NCI-H345 treated with DMSO at 0.1 percent for 48 hours (cell line): Measurements from ENCODE around the gene ANKRD23.
"Not testable (repeated sequence)": the region's sequence is repeated elsewhere in the genome, so short reads cannot be mapped to it uniquely, and the experiment has no call there.

ENCODE experiments used
- DNase-seq: peaks from one replicate; lab custom pipeline; 2025; ENCODE audit not compliant: unreplicated experiment; lab: John Stamatoyannopoulos, UW

Gene ANKRD23

DNA sequence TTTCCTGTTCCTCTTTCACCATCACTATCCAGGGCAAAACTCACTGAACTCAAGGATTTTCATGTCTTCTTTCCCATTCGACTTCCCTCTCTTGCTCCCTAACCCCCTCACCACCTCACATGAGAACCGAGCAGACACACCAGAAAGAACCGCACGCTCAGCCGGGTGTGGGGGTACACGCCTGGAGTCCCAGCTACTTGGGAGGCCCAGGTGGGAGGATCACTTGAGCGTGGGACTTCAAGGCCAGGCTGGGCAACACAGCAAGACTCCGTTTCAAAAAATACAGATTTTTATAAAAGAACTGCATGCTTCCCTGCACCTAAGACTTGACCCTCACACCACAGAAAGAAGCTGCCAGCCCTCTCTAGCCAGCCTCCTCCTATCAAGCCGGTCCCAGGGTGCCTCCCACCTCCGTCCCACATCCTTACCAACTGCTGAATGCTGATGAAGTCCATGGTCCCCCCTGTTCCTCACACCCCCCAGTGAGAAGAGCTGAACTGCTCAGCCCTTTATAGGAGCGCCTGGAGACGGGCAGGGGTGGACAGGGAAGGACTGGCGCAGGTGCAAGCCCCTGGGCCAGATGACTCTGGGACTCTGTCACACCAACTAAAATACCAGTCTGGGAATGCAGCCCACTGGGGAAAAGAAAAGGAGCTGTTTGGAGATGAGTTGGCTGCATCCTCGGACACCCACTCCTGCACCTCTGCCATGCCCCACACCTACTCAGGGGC, at the start of gene ANKRD23:
TSS of gene ANKRD23 (minus strand) at position 484 of the 731 bp plus-strand sequence. CDS start at position 455, 29 bp downstream.
- DNase-seq: no peak

DNA sequence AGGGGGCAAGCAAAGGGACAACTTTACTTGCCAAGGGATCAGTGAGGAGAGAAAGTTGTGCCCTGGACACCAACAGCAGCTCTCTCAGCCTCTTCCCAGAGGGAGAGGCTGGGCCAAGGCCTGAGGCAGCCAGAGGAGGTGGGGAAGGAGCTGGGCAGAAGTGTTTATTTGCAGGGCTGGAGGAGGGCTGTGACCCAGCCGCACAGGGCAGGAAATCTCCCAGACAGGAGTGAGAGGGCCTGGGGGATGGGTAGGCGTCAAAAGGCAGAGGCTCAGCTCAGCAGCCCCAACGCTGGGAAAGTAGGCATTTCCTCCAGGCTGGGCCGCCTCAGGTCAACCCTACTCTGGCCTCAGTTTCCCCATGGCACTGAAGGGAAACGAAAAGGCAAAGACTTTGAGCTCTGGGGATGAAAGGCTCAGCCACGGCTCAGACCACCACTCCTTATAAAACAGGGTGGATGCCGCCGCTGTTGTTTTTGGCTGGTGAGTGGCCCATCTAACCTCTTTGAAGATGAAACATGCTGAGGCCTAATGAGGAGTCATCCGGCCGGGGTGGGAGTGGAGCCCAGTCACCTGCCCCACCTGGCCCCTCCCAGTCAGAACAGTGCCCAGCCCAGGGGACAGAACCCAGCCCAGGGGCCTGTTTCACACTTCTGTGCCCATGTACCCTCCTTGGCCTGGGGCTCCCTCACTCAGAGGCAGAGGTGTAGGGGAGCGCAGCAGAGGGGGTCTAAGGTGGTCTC, 47.9 kb upstream of the ANKRD23 start:
- DNase-seq: no peak

DNA sequence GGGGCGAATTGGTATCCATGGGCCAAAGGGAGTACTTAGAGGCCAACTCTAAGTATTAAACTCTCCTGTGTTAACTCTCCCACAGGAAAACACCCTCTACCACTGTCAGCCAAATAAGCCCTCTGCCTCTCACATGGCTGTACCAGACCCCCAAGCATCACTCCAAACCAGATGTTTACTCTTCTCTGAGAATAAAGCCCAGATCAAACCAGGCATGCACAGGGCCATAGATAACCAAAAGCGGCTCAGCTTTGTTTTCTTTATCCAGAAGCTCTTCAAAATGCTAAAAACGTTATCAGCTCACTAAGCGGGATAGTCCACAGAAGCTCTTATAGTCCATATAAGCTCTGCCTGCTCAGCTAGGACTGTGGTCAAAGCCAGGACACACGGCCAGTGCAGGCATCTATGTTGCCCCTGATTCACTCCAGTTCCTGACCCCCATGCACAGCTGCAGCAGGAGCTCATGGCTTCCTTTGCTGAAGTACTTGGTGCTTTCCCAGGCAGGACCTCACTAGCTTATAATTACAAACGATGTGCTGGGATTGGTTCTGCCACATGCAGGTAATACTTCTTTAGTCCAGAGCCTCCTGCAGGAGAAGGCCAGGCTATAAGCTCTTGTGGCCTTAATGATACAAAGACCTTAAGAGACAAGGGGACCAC, 47.0 kb upstream of the ANKRD23 start:
- DNase-seq: no peak

DNA sequence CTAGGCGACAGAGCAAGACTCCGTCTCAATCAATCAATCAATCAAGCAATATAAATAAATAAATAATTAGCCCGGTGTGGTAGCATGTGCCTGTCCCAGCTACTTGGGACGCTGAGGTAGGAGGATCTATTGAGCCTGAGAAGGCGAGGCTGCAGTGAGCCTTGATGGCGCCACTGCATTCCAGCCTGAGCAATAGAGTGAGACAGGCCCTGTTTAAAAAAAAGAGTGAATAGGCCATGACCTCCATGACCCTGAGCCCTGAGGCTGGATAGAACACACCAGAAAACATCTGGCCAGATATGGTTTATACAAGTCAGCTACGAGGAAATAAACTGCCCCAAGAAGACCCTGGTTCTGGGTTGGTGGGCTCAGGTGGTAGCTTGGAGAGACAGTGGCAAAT, 46.4 kb upstream of the ANKRD23 start:
- no peak for DNase-seq

DNA sequence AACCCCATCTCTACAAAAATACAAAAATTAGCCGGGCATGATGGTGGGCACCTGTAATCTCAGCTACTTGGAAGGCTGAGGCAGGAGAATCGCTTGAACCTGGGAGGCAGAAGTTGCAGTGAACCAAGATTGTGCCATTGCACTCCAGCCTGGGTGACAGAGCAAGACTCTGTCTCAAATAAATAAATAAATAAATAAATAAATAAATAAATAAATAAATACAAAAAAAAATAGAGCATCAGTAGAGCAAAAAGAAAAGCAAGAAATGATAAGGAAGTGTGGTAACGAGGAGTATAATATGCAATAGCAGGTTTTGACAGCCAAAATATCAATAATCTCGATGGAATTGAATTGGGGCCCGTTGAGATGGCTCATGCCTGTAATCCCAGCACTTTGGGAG, 45.7 kb upstream of the ANKRD23 start:
- DNase-seq: not testable (repeated sequence)

DNA sequence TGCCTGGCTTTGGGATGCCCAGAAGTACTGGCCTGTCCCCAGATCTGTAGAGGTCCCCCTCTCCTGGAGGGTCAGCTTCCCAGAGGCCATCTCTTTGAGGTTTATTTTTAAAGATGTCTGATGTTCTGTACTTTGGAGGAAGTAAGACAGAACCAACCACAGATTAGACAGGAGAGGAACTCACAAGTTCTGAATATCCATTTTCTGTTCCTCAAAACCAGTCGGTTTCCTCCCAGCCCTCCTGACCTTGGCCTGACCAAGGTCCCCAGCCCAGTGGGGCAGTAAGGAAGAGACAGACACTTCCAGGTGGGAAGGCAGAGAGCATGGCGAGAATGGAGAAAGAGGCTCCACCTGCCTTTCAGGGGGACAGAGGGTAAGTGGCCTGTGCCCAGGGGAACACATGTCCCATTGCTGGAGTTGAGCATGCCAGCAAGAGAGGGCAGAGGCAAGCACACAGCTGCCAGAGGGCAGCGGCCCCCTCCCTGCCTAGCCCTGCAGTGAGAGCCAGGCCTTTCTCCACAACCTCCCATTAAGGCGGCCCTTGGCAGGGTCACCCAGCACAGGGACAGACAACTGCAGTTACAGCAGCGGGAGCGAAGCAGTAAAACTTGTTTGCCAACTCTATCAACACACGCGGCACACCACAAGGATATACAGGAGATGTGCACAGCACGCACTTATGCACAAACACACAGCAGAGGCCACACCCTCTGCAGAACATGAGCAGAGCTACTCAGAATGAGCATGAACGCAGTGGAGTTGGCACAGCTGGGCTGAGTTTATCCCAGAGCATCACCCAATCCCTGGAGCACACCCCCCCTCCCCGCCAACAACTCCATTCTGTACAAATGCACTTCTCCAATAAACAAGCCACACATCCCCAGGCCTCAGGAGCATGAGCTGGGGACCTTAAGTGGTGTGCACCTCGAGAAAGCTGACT, 44.5 kb upstream of the ANKRD23 start:
- no peak for DNase-seq

DNA sequence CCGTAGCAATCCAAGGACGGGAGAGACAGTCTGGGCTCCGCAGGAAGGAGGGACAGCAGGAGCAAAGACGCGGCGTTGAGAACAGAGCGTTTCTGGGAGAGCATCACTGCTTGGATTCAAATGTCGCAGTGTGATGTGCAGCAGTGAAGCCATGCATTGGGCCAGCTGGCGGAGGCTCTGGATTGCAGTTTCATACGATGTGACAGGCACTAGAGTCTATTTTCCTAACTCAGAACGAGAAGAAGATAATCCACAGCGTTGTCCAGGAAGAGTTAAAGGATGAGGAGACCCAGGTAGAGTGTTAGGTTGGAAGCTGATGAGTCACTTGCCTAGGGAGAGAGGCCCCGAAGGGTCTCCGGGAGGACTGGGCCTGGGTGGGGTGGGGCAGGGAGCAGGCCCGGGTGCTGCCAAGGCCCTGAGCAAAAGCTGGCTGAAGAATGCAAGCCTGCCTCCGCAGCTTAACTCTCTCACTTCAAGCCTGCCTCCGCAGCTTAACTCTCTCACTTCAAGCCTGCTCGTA, 43.7 kb upstream of the ANKRD23 start:
- no peak for DNase-seq

DNA sequence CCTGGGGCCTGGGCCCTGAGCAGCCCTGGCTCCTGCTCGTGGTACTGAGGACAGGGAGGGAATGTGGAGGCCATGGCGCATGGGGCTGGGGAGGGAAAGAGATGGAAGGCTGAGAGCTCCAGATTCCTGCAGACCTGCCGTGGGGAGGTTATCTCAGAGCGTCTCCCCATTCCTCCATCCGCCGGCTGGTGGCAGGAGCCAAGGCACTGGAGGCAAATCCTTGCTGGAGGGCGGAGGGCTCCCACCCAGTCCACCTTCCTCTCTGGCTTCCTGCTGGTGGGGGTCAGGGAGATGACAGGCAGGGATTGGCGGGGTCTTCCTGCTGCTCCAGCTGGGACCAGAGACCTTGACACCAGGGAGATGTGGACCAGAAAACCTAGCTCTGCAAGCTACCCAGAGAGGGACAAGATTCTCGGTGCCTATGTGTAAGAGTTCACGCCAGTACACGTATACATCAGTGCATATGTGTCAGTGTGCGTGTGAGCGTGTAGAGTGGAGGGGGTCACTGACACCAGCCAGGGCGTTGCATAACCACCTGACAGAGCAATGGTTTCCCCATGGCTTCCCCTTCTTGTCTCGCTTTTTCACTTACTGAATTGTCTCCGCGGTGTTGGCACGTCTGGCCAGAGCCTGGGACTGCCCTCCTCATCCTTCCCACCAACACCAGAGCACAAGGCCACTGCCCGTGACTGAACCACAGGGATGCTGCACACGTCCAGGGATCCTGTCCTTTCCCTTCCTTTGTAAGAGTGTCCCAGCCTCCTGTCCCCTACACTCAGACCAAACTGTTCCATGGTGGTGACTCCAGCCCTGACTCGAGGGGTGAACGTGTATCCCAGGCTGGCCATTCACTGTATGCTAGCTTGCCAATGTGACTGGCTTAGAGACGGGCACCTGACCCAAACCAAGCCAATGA, 41.9 kb upstream of the ANKRD23 start:
- DNase-seq: no peak

DNA sequence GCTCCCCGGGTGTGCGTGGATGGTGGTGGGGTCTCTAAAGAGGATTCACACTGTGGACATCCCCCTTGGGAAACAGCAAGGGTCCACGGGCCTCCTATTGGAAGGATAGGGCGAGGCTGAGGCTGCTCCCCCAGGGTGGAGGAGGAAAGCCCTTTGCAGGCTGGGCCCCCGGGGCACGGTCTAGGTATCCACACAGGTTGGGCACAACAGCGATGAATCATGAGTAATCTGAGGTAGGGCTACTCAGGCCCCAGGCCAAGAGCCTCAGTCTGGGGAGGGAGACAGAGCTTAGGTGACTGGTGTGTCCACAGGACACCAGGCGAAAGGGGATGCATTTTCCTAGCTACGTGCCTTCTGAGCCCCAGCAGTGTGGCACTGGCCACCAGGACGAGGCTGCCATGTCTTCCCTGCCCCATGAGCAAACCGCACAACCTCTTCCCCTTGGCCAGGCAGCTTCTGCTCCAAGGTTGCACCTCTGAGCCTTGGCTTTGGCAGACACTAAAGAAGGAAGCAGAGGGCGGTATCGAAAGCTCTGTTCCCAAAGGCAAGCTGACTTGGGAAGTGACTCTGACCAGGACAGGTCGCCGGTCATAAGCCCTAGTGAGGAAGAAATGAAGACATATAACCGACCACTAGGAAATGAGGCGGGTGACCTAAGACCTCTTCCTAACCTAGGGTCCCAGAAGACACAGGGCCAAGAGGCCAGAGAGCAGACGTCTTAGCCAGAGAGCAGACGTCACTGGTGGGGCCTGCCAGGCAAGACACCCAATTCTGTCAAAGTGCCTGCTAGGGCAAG, 40.7 kb upstream of the ANKRD23 start:
- no peak for DNase-seq

DNA sequence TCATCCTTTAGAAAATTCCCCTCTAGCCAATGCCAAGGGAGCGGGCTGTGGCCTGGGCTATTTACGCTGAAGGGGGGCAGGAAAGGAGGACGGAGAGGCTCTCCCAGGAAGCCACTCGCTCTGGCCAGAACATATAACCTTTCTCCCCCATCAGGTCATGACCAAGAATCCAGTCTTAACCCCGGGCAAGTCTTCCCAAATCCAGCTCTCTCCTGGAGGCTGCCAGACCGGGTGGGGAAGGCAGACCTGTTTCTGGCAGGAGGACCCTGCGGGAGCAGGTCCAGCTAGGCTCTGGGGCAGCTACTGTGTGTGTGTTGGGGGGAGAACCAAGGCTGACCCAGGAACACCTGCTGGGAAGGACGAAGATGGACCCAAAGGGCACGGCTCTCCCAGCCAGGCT, 39.5 kb upstream of the ANKRD23 start:
- no peak for DNase-seq

DNA sequence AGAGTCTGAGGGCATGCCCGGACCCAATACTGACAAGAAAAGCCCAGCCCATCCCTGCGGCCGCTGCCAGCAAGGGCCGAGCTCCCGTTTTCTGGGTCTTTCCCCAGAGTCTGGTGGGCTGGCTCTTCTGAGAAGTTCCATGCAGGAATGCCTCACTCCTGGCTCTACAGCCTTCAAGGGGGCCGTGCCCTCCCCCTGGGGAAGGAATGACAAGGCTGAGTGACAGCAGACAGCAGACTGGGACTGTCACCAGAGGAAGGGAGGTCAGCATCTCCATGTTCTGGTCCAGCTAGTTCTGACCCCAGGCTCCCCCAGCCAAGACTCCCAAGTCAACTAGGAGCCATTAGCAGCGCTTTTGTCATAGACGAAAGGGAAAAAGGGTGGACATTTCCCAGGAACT, 39.1 kb upstream of the ANKRD23 start:
- DNase-seq: no peak

DNA sequence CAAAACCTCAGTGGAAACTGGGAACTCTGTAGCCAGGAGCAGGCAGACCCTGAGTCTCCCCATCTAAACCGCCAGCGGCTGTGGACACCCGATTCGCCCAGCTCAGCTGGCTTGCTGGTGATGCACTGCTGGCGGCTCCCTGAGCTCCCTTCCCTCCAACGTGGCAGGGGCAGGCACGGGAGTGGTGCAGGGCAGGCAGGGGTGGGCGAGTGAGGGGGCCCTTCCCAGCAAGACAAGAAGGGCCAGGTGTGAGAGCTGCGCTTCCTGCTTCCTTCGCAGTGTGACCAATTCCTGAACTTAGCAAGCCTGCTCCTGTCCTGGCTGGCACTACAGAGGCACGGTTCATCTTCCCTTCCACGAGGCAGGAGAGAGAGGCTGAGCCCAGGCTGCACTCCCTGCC, 38.4 kb upstream of the ANKRD23 start:
- no peak for DNase-seq

DNA sequence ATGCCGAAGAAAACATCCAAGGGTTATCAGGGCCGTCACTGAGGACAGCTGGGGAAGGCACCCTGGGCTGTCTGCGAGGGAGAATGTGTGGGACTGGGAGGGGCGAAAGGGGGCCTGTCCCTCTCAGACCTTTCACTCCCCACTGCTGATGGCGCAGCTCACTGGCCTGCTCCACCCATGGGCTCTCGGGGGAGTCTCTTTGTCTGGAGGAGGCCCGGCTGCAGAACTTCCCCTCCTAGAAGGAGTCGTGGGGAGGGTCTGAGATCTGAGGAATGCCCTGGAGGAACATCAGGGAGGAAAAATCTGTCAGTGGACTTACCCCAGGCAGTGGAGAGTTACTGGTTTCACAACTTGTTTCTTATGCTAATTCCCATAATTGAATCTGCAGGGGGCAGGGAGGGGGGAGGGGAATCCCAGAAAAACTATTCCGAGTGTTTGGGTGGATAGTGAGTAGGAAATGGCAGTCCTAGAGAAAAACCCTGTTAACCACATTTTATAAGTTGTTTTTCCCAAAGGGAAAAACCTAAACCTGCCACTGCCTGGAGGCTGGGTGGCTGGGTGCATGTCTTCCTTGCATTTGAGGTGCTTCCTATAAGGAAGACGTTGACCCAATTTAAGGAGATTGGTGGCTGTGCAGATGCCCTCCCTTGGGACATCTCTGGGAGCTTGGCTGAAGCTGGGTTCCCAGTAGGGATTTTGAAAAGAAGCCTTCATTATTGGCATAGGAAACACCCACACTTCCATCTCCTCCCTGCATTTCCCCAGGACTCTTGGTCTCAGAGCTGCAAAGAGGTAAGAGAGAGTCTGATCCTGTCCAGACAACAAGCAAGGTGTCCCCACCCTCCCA, 37.8 kb upstream of the ANKRD23 start:
- DNase-seq: no peak

DNA sequence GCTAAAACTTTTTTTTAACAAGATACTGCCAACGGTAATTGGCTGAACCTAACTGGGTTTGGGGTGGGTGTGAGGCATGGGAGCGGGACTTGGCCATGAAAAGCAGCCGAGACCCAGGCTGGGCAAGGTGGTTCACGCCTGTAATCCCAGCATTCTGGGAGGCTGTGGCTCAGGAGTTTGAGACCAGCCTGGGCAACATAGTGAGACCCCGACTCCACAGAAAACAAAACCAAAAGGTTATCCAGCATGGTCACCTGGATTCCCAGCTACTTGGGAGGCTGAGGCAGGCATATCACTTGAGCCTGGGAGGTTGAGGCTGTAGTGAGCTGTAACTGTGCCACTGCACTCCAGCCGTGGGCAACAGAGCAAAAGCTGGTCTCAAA, 37.1 kb upstream of the ANKRD23 start:
- DNase-seq: no peak

DNA sequence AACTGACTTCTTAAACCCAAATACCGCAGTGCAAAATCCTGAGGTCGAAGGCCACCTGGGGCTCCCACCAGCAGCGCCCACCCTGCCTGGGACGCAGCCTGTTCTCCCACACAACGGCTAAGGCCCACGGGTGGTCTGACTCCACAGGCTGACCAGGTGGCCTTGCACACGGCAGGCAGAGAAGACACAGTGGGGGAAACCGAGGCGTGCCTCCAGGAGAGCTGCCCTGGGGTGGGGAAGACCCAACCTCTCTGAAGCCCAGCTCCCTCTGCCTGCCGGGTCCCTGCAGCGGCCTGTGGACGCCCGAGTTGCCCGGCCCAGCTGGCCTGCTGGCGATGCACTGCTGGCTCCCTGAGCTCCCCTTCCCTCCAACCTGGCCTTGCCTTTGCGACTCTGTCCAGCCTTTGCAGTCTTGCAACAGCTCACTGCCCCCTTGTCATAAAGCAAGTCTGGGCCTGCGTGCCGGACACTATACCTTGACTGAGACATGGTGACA, 35.8 kb upstream of the ANKRD23 start:
- no peak for DNase-seq

DNA sequence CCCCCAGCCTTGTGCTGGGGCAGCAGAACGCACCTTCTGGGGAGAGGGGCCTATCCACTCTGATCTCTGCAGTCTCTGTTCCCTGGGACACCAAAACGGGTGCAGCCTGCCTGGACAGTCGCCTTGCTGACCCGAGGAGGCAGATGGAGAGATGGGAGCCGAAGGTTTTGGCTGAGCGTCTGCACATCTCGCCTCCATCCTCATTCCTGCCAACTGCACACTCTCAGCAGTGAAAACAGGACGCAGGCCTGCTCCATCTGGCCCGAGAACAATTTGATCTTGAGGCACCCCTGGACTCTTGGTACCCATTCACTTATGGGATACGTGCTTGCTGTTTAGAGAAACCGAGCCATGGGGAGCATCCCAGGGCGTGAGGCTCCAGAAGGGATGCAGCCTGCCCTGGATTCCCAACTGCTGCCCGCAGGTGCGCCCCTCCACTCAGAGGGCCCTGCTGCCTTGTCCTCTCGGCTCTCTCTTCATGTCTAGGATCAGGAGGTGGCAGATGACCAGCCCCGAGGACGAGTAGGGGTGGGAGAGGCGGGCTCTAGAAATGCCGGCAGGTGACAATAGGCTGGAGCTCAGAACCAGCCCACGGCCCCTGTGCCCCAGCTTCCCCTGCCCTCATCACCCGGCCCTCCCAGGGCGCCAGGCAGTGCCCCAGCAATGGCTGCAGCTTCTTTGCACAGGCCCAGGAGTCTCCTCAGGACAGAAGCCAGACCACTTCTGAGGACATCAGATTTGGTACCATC, 35.1 kb upstream of the ANKRD23 start:
- DNase-seq: no peak

DNA sequence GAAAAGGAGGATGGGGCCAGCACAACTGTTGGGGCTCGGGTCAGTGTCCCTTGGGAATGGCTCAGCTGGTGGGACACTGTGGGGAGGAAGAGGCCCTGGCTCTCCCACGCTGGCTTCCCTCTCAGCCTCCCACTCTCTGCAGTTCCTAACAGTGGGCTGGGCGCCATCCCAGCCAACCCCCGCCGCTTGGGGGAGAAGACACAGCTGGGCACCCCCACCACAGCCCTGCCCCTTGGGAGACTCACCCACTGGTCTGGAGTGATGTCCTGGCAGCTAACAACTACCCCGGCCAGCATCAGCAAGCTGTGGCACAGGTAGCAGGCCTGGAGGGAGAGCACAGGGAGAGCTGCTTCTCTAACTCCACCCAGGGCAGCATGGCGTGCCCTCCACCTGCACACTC, 34.4 kb upstream of the ANKRD23 start:
- DNase-seq: no peak
